Liver (tissue), 9 donors: ENCODE measurements around the gene SLIT3. TPM values are rescaled to one million over a fixed set of nuclear protein-coding genes. Genes with fewer than 3 reads are reported as not detected.

Experiments used
- DNase-seq: peaks from one replicate; pipeline ENCODE4 v3.0.0-alpha.2; 2017; ENCODE audit warnings: low spot score
- H3K27ac ChIP-seq, 2 donors: one replicate each; pipeline ENCODE4 v1.7.0; 2013; ENCODE audit warnings: inconsistent platforms in 2 of 2, low read length in 2 of 2, control low read depth in 1 of 2, low read depth in 1 of 2, mild to moderate bottlenecking in 1 of 2
- H3K27me3 ChIP-seq, 4 donors: one replicate each; pipeline versions ENCODE4 v1.6.1 to v1.7.0; 2013; ENCODE audit warnings: low read length in 3 of 4, inconsistent platforms in 1 of 4, mild to moderate bottlenecking in 1 of 4, moderate library complexity in 1 of 4; ENCODE audit not compliant: control insufficient read depth in 4 of 4, insufficient read depth in 4 of 4
- H3K36me3 ChIP-seq, 4 donors: one replicate each; pipeline versions ENCODE4 v1.6.1 to v1.7.0; 2013; ENCODE audit warnings: low read length in 3 of 4, mild to moderate bottlenecking in 3 of 4, low read depth in 1 of 4, moderate library complexity in 1 of 4; ENCODE audit not compliant: control insufficient read depth in 4 of 4, insufficient read depth in 3 of 4
- H3K4me1 ChIP-seq, 4 donors: one replicate each; pipeline versions ENCODE4 v1.6.1 to v1.7.0; 2013; ENCODE audit warnings: low read length in 3 of 4, mild to moderate bottlenecking in 3 of 4, moderate library complexity in 1 of 4; ENCODE audit not compliant: control insufficient read depth in 4 of 4, insufficient read depth in 4 of 4
- H3K4me3 ChIP-seq, 3 donors: one replicate each; pipeline versions ENCODE4 v1.6.1 to v1.7.0; 2013; ENCODE audit warnings: low read length in 3 of 3, control low read depth in 1 of 3, low read depth in 1 of 3, mild to moderate bottlenecking in 1 of 3
- H3K9ac ChIP-seq, 2 donors: one replicate each; pipeline ENCODE4 v1.7.0; 2013; ENCODE audit warnings: low read length in 2 of 2, mild to moderate bottlenecking in 2 of 2, moderate library complexity in 2 of 2, control low read depth in 1 of 2, low read depth in 1 of 2
- H3K9me3 ChIP-seq, 4 donors: one replicate each; pipeline versions ENCODE4 v1.6.1 to v1.7.0; 2013; ENCODE audit warnings: low read length in 3 of 4; ENCODE audit not compliant: control insufficient read depth in 4 of 4
- EGR1 ChIP-seq, 2 donors: IDR thresholded peaks; 2 replicates each; pipeline ENCODE4 v1.6.1; 2016 to 2018; ENCODE audit warnings: antibody characterized with exemption in 2 of 2, low read depth in 2 of 2
- FOXA1 ChIP-seq: IDR thresholded peaks from 2 replicates; pipeline ENCODE4 v1.6.1; 2016; ENCODE audit warnings: antibody characterized with exemption
- FOXA2 ChIP-seq: IDR thresholded peaks from 2 replicates; pipeline ENCODE4 v1.6.1; 2016; ENCODE audit warnings: antibody characterized with exemption
- GABPA ChIP-seq, 2 donors: IDR thresholded peaks in 1 of 2; conservative IDR thresholded peaks in 1 of 2; 2 replicates each; pipeline ENCODE4 v1.6.1; 2016; ENCODE audit warnings: antibody characterized with exemption in 2 of 2, mild to moderate bottlenecking in 1 of 2, moderate library complexity in 1 of 2
- HNF4A ChIP-seq, 2 donors: conservative IDR thresholded peaks; 2 replicates each; pipeline ENCODE4 v1.6.1; 2016; ENCODE audit warnings: antibody characterized with exemption in 2 of 2, mild to moderate bottlenecking in 2 of 2
- JUND ChIP-seq, 2 donors: IDR thresholded peaks; 2 replicates each; pipeline ENCODE4 v1.6.1; 2016; ENCODE audit warnings: antibody characterized with exemption in 2 of 2
- NR2F2 ChIP-seq: IDR thresholded peaks from 2 replicates; pipeline ENCODE4 v1.6.1; 2016; ENCODE audit warnings: antibody characterized with exemption
- RAD21 ChIP-seq, 2 donors: IDR thresholded peaks; 2 replicates each; pipeline ENCODE4 v1.6.1; 2016; ENCODE audit warnings: antibody characterized with exemption in 2 of 2, mild to moderate bottlenecking in 2 of 2
- RXRA ChIP-seq, 2 donors: IDR thresholded peaks; 2 replicates each; pipeline ENCODE4 v1.6.1; 2017 to 2018; ENCODE audit warnings: antibody characterized with exemption in 2 of 2, mild to moderate bottlenecking in 1 of 2
- SP1 ChIP-seq: IDR thresholded peaks from 2 replicates; pipeline ENCODE4 v1.6.1; 2018; ENCODE audit warnings: antibody characterized with exemption, mild to moderate bottlenecking
- TAF1 ChIP-seq: conservative IDR thresholded peaks from 2 replicates; pipeline ENCODE4 v1.6.1; 2016; ENCODE audit warnings: antibody characterized with exemption, mild to moderate bottlenecking
- YY1 ChIP-seq: IDR thresholded peaks from 2 replicates; pipeline ENCODE4 v1.6.1; 2016; ENCODE audit warnings: antibody characterized with exemption, mild to moderate bottlenecking
- WGBS: extraction: QIAGEN DNeasy Blood & Tissue Kit; methylation state at CpG from one replicate; pipeline ENCODE4 v1.1.7; 2013; 5-methylcytosine and 5-hydroxymethylcytosine counted together
- polyA plus RNA-seq, 2 donors: library from polyadenylated mRNA; stranded (reverse) in 1 of 2; unstranded in 1 of 2; fragments of 200-250 nt in 1 of 2; fragments of >200 nt in 1 of 2; fragmentation: Nextera tagmentation in 1 of 2; extraction: Ambion mirVana in 1 of 2; gene quantifications; one replicate each; pipeline versions ENCODE4 v1.2.1 to v1.2.3, GENCODE V29; 2013 to 2015
- total RNA-seq, 2 donors: library from RNA; depleted of rRNA; stranded (reverse); fragments of >200 nt; gene quantifications; one replicate each; pipeline ENCODE4 v1.2.3, GENCODE V29; 2014
- TF ChIP-seq, protein P1 (sequence below): IDR thresholded peaks from 2 replicates; pipeline ENCODE4 v1.6.1; 2016; ENCODE audit warnings: antibody characterized with exemption, mild to moderate bottlenecking
- TF ChIP-seq, protein P2 (sequence below): IDR thresholded peaks from 2 replicates; pipeline ENCODE4 v1.6.1; 2016; ENCODE audit warnings: antibody characterized with exemption
- TF ChIP-seq, protein P3 (sequence below): fragments of 150-350 bp; IDR thresholded peaks from 2 replicates; pipeline ENCODE4 v1.5.1; 2017; ENCODE audit warnings: improper control_type of control experiment, low read depth, low read length; ENCODE audit not compliant: missing input control
- TF ChIP-seq, protein P4 (sequence below): IDR thresholded peaks from 2 replicates; pipeline ENCODE4 v1.6.1; 2016; ENCODE audit warnings: antibody characterized with exemption
- donor health status: healthy.
- donor health status: healthy.
- donor health status: healthy.
- donor health status: healthy.
- donor health status: healthy.

Gene SLIT3
- total and polyA plus RNA-seq, 4 donors = 0.61 to 1.3 (median 0.91) TPM

DNA sequence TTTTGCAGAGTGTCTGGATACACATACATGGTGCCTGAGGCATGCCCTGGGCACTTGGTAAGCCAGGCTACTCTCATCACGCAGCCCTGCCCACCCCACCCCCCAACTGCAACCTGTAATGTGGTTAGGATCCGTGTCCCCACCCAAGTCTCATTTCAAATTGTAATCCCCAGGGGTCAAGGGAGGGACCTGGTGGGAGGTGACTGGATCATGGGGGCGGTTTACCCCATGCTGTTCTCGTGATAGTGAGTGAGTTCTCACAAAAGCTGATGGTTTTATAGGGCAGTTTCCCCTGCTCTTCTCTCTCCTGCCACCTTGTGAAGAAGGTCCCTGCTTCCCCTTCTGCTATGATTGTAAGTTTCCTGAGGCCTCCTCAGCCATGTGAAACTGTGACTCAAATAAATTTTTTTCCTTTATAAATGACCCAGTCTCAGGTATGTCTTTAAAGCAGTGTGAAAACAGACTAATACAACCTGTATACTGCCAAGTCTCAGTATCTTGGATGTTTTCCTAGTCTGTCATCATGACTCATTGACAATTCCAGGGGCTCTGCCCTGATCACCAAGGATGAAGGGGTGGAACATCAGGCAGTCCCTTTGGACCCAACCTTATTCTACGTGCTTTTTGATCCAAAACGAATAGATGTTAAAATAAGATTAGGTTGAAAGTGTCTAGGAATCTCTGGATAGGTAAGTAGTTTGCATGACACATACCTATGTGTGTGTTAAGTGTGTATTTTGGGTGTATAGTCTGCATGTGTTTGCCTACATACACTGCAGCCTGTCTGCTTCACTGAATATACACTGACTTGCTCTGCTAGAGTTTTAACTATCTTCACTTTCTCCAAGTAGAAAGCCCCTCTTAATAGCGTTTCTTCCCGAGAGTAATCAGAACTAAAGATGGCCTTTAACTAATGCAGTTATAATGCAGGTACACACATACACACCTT lies 293.8 kb downstream of the SLIT3 start:
- peaks cover 0 to 6% (median 2%) of the 10 kb centered on the region in 4 donors for H3K27me3 ChIP-seq
- DNase-seq = no peak
- H3K4me3 ChIP-seq = no peak overlapping the region
- H3K9ac ChIP-seq = no peak overlapping the region
- no peaks in the 10 kb centered on the region for H3K9me3 ChIP-seq
- no peaks in the 10 kb centered on the region for H3K4me1 ChIP-seq
- no peak overlapping the region for H3K27ac ChIP-seq
- WGBS = 87% methylated on average over 8 of the region's 8 CpGs
- no peaks in the 10 kb centered on the region for H3K36me3 ChIP-seq
- TF ChIP-seq FOXA1 = no peak
- TF ChIP-seq, protein P1, sequence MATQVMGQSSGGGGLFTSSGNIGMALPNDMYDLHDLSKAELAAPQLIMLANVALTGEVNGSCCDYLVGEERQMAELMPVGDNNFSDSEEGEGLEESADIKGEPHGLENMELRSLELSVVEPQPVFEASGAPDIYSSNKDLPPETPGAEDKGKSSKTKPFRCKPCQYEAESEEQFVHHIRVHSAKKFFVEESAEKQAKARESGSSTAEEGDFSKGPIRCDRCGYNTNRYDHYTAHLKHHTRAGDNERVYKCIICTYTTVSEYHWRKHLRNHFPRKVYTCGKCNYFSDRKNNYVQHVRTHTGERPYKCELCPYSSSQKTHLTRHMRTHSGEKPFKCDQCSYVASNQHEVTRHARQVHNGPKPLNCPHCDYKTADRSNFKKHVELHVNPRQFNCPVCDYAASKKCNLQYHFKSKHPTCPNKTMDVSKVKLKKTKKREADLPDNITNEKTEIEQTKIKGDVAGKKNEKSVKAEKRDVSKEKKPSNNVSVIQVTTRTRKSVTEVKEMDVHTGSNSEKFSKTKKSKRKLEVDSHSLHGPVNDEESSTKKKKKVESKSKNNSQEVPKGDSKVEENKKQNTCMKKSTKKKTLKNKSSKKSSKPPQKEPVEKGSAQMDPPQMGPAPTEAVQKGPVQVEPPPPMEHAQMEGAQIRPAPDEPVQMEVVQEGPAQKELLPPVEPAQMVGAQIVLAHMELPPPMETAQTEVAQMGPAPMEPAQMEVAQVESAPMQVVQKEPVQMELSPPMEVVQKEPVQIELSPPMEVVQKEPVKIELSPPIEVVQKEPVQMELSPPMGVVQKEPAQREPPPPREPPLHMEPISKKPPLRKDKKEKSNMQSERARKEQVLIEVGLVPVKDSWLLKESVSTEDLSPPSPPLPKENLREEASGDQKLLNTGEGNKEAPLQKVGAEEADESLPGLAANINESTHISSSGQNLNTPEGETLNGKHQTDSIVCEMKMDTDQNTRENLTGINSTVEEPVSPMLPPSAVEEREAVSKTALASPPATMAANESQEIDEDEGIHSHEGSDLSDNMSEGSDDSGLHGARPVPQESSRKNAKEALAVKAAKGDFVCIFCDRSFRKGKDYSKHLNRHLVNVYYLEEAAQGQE = no peak

DNA sequence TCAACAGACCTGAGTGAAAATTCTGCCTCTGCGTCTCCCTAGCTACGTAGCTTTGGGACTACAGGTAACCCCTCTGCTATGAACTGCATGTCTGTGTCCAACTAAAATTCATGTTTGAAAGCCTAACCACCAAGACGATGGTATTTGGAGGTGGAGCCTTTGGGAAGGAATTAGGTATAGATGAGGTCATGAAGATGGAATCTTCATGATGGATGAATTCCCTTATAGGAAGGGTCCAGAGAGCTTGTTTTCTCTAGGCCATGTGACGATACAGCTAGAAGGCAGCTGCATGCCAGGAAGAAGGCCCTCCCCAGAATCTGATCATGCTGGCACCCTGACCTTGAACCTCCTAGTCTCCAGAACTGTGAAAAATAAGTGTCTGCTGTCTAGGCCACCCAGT lies 296.4 kb downstream of the SLIT3 start:
- H3K4me3 ChIP-seq = no peak overlapping the region
- H3K27ac ChIP-seq = no peak overlapping the region
- H3K36me3 ChIP-seq = no peaks in the 10 kb centered on the region
- no peaks in the 10 kb centered on the region for H3K9me3 ChIP-seq
- 78% methylated on average over 4 of the region's 4 CpGs for WGBS
- TF ChIP-seq NR2F2 = no peak
- TF ChIP-seq, protein P2, sequence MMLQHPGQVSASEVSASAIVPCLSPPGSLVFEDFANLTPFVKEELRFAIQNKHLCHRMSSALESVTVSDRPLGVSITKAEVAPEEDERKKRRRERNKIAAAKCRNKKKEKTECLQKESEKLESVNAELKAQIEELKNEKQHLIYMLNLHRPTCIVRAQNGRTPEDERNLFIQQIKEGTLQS = no peak
- TF ChIP-seq JUND (IDR thresholded peaks at IDR 0.05) = no peak
- TF ChIP-seq SP1 = no peak
- TF ChIP-seq YY1 = no peak
- no peak for TF ChIP-seq FOXA1
- TF ChIP-seq HNF4A (conservative IDR thresholded peaks at IDR 0.05) = no peak
- no peak for TF ChIP-seq EGR1 (IDR thresholded peaks at IDR 0.05; ENCODE audit: low read depth in 2 of 2)
- TF ChIP-seq, protein P3, sequence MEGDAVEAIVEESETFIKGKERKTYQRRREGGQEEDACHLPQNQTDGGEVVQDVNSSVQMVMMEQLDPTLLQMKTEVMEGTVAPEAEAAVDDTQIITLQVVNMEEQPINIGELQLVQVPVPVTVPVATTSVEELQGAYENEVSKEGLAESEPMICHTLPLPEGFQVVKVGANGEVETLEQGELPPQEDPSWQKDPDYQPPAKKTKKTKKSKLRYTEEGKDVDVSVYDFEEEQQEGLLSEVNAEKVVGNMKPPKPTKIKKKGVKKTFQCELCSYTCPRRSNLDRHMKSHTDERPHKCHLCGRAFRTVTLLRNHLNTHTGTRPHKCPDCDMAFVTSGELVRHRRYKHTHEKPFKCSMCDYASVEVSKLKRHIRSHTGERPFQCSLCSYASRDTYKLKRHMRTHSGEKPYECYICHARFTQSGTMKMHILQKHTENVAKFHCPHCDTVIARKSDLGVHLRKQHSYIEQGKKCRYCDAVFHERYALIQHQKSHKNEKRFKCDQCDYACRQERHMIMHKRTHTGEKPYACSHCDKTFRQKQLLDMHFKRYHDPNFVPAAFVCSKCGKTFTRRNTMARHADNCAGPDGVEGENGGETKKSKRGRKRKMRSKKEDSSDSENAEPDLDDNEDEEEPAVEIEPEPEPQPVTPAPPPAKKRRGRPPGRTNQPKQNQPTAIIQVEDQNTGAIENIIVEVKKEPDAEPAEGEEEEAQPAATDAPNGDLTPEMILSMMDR = no peak
- TF ChIP-seq FOXA2 = no peak
- TF ChIP-seq, protein P4, sequence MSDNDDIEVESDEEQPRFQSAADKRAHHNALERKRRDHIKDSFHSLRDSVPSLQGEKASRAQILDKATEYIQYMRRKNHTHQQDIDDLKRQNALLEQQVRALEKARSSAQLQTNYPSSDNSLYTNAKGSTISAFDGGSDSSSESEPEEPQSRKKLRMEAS = no peak
- no peak for TF ChIP-seq GABPA (IDR thresholded peaks at IDR 0.05 in 1 of 2, conservative IDR thresholded peaks at IDR 0.05 in 1 of 2)
- TF ChIP-seq RAD21 (IDR thresholded peaks at IDR 0.05) = no peak
- TF ChIP-seq, protein P1 = no peak
- TF ChIP-seq RXRA (IDR thresholded peaks at IDR 0.05) = no peak
- no peak for TF ChIP-seq TAF1
- H3K4me1 ChIP-seq = no peaks in the 10 kb centered on the region
- no peak overlapping the region for H3K9ac ChIP-seq
- peaks cover 0 to 6% (median 0%) of the 10 kb centered on the region in 4 donors for H3K27me3 ChIP-seq
- DNase-seq = no peak
